ENCODE results near the gene MYLK.

MYLK gene

GRCh38 chr3:123789760-123790159 is 94.4 kb downstream of the MYLK start:
- no peak for DNase-seq

- DNase-seq, result no peak
Measured at GRCh38 chr3:123789160-123789559, 95.0 kb downstream of the MYLK start.

- DNase-seq, result no peak
Measured at GRCh38 chr3:123788710-123789109, 95.4 kb downstream of the MYLK start.

- no peak for DNase-seq
Measured at GRCh38 chr3:123787133-123787532, 97.0 kb downstream of the MYLK start.

GRCh38 chr3:123785602-123786001 is 98.5 kb downstream of the MYLK start:
- DNase-seq, result no peak

- DNase-seq, result no peak
Measured at GRCh38 chr3:123783811-123784210, 100.3 kb downstream of the MYLK start.

- no peak for DNase-seq
Measured at GRCh38 chr3:123783050-123783689, 101.0 kb downstream of the MYLK start.

GRCh38 chr3:123782488-123782887 is 101.6 kb downstream of the MYLK start:
- DNase-seq, result no peak

- no peak for DNase-seq
Measured at GRCh38 chr3:123781571-123782275, 102.4 kb downstream of the MYLK start.

GRCh38 chr3:123781138-123781537 is 103.0 kb downstream of the MYLK start:
- DNase-seq, result no peak

- no peak for DNase-seq
Measured at GRCh38 chr3:123780656-123781055, 103.5 kb downstream of the MYLK start.

- no peak for DNase-seq
Measured at GRCh38 chr3:123779655-123780231, 104.4 kb downstream of the MYLK start.

GRCh38 chr3:123778991-123779622 is 105.0 kb downstream of the MYLK start:
- no peak for DNase-seq

- DNase-seq, result no peak
Measured at GRCh38 chr3:123778525-123778924, 105.6 kb downstream of the MYLK start.

GRCh38 chr3:123776071-123776782 is 107.9 kb downstream of the MYLK start:
- DNase-seq, result no peak

GRCh38 chr3:123774474-123774873 is 109.7 kb downstream of the MYLK start:
- DNase-seq, result no peak

- no peak for DNase-seq
Measured at GRCh38 chr3:123773681-123774431, 110.3 kb downstream of the MYLK start.

GRCh38 chr3:123769356-123769743 is 114.8 kb downstream of the MYLK start:
- DNase-seq, result no peak

GRCh38 chr3:123768480-123769355 is 115.4 kb downstream of the MYLK start:
- no peak for DNase-seq

- no peak for DNase-seq
Measured at GRCh38 chr3:123767564-123768292, 116.4 kb downstream of the MYLK start.

GRCh38 chr3:123767009-123767372 is 117.1 kb downstream of the MYLK start:
- no peak for DNase-seq
